ENCODE data around the gene LORICRIN.

LORICRIN gene

GRCh38 chr1:153259387-153259786, at the start of gene LORICRIN:
LORICRIN (plus strand) TSS chr1:153259687; CDS start chr1:153260950, 1,263 bp downstream.
- no peak for DNase-seq

GRCh38 chr1:153210206-153210605, 49.3 kb upstream of the LORICRIN start:
- no peak for DNase-seq

- DNase-seq, result no peak
Observed at GRCh38 chr1:153212201-153212600, 47.3 kb upstream of the LORICRIN start.

GRCh38 chr1:153213519-153213918, 46.0 kb upstream of the LORICRIN start:
- DNase-seq, result no peak

- DNase-seq, result no peak
Observed at GRCh38 chr1:153217212-153217611, 42.3 kb upstream of the LORICRIN start, which contains the start of gene PRR9. PRR9 (plus strand) TSS chr1:153217584; CDS start chr1:153218145, 561 bp downstream.

GRCh38 chr1:153217744-153218416, 41.6 kb upstream of the LORICRIN start:
- DNase-seq, result no peak

- no peak for DNase-seq
Observed at GRCh38 chr1:153220606-153221303, 38.7 kb upstream of the LORICRIN start.

GRCh38 chr1:153223040-153223891, 36.2 kb upstream of the LORICRIN start:
- DNase-seq, result peak; percentile 47

GRCh38 chr1:153227810-153228209, 31.7 kb upstream of the LORICRIN start:
- no peak for DNase-seq

- DNase-seq, result no peak
Observed at GRCh38 chr1:153228491-153228890, 31.0 kb upstream of the LORICRIN start.

- peak; percentile 4 for DNase-seq
Observed at GRCh38 chr1:153229076-153229829, 30.2 kb upstream of the LORICRIN start.

- no peak for DNase-seq
Observed at GRCh38 chr1:153231363-153231762, 28.1 kb upstream of the LORICRIN start.

GRCh38 chr1:153231785-153232184, 27.7 kb upstream of the LORICRIN start:
- no peak for DNase-seq

GRCh38 chr1:153232553-153232952, 26.9 kb upstream of the LORICRIN start:
- no peak for DNase-seq

GRCh38 chr1:153233448-153233847, 26.0 kb upstream of the LORICRIN start:
- no peak for DNase-seq

- DNase-seq, result no peak
Observed at GRCh38 chr1:153238527-153238926, 21.0 kb upstream of the LORICRIN start.

- DNase-seq, result no peak
Observed at GRCh38 chr1:153242160-153242559, 17.3 kb upstream of the LORICRIN start.

- no peak for DNase-seq
Observed at GRCh38 chr1:153245466-153245865, 14.0 kb upstream of the LORICRIN start.

- no peak for DNase-seq
Observed at GRCh38 chr1:153246018-153246417, 13.5 kb upstream of the LORICRIN start.

GRCh38 chr1:153246825-153247224, 12.7 kb upstream of the LORICRIN start:
- no peak for DNase-seq

- no peak for DNase-seq
Observed at GRCh38 chr1:153248176-153248879, 11.2 kb upstream of the LORICRIN start.

GRCh38 chr1:153250166-153250565, 9.3 kb upstream of the LORICRIN start:
- DNase-seq, result no peak
